GM19035 (cell line): ENCODE data around the gene SPOCK3.

ENCODE experiments used
- ATAC-seq: cut with Tn5 transposase; IDR thresholded peaks from one replicate; pipeline ENCODE4 v1.9.1; 2021; ENCODE audit not compliant: unreplicated experiment

Gene SPOCK3

GRCh38 chr4:167176723-167177367, 57.4 kb downstream of the SPOCK3 start:
- ATAC-seq: no peak

GRCh38 chr4:167171928-167172327, 62.4 kb downstream of the SPOCK3 start:
- no peak for ATAC-seq

- no peak for ATAC-seq
Measured at GRCh38 chr4:167168611-167169010, 65.7 kb downstream of the SPOCK3 start.

GRCh38 chr4:167150587-167150986, 83.7 kb downstream of the SPOCK3 start:
- no peak for ATAC-seq

- ATAC-seq: no peak
Measured at GRCh38 chr4:167144605-167145004, 89.7 kb downstream of the SPOCK3 start.

GRCh38 chr4:167143018-167143417, 91.3 kb downstream of the SPOCK3 start:
- no peak for ATAC-seq

- no peak for ATAC-seq
Measured at GRCh38 chr4:167136270-167136669, 98.0 kb downstream of the SPOCK3 start.

GRCh38 chr4:167129146-167129545, 105.1 kb downstream of the SPOCK3 start:
- ATAC-seq: no peak

- no peak for ATAC-seq
Measured at GRCh38 chr4:167119392-167119791, 114.9 kb downstream of the SPOCK3 start.

- no peak for ATAC-seq
Measured at GRCh38 chr4:167117273-167117672, 117.0 kb downstream of the SPOCK3 start.

- ATAC-seq: no peak
Measured at GRCh38 chr4:167114416-167114971, 119.8 kb downstream of the SPOCK3 start.

GRCh38 chr4:167111622-167112021, 122.7 kb downstream of the SPOCK3 start:
- no peak for ATAC-seq

- ATAC-seq: no peak
Measured at GRCh38 chr4:167111092-167111491, 123.2 kb downstream of the SPOCK3 start.

GRCh38 chr4:167109859-167110258, 124.4 kb downstream of the SPOCK3 start:
- no peak for ATAC-seq

- no peak for ATAC-seq
Measured at GRCh38 chr4:167105857-167106256, 128.4 kb downstream of the SPOCK3 start.

- ATAC-seq: no peak
Measured at GRCh38 chr4:167102475-167102874, 131.8 kb downstream of the SPOCK3 start.

- no peak for ATAC-seq
Measured at GRCh38 chr4:167101035-167101434, 133.3 kb downstream of the SPOCK3 start.

GRCh38 chr4:167100120-167100519, 134.2 kb downstream of the SPOCK3 start:
- ATAC-seq: peak; percentile 75

GRCh38 chr4:167088115-167088514, 146.2 kb downstream of the SPOCK3 start:
- ATAC-seq: peak; percentile 59

GRCh38 chr4:167084321-167084720, 150.0 kb downstream of the SPOCK3 start:
- no peak for ATAC-seq

GRCh38 chr4:167079762-167080161, 154.5 kb downstream of the SPOCK3 start:
- no peak for ATAC-seq

- ATAC-seq: no peak
Measured at GRCh38 chr4:167052631-167053091, 181.6 kb downstream of the SPOCK3 start.

GRCh38 chr4:167049257-167049656, 185.0 kb downstream of the SPOCK3 start:
- no peak for ATAC-seq
